HG02840 (cell line): ENCODE measurements around the gene CYP2R1.

Experiments used
- ATAC-seq: cut with Tn5 transposase; IDR thresholded peaks from one replicate; pipeline ENCODE4 v1.9.1; 2021; ENCODE audit warnings: mild to moderate bottlenecking, moderate library complexity, moderate number of reproducible peaks; ENCODE audit not compliant: unreplicated experiment, low FRiP score

The CYP2R1 gene

GRCh38 chr11:14835496-14836492, 56.2 kb downstream of the CYP2R1 start:
- no peak for ATAC-seq
